HL-60 (cell line): Measurements from ENCODE around the gene SMIM17.

Experiments used
- POLR2AphosphoS5 ChIP-seq: IDR thresholded peaks from 2 replicates; pipeline ENCODE4 v1.6.1; 2012; ENCODE audit warnings: low read depth
- REST ChIP-seq: IDR thresholded peaks from 2 replicates; pipeline ENCODE4 v1.6.1; 2012; ENCODE audit warnings: low read depth; ENCODE audit not compliant: insufficient replicate concordance
- TF ChIP-seq, protein P1 (sequence below): IDR thresholded peaks from one replicate; pipeline ENCODE4 v1.5.1; 2011; ENCODE audit warnings: low read length, control low read depth, inconsistent platforms; ENCODE audit not compliant: insufficient read depth

DNA sequence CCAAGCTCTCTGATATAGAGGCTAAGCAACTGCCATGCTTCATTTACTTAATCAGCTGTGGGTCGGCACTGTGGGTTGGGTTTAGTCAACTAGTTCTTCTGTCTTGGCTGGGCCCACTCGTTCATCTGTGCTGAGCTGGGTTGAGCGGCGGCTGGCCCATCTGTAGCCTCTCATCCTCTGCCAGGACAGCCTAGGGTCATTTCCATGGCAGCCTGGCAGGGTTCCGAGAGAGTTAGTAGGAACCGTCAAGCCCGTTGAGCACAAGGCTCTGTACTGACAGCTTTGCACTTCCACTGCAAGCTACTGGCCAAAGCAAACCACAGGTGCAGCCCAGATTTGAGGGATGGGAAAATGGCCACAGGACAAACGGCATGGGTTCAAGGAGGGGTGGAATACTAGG is 35.2 kb downstream of the SMIM17 start:
- TF ChIP-seq, protein P1, sequence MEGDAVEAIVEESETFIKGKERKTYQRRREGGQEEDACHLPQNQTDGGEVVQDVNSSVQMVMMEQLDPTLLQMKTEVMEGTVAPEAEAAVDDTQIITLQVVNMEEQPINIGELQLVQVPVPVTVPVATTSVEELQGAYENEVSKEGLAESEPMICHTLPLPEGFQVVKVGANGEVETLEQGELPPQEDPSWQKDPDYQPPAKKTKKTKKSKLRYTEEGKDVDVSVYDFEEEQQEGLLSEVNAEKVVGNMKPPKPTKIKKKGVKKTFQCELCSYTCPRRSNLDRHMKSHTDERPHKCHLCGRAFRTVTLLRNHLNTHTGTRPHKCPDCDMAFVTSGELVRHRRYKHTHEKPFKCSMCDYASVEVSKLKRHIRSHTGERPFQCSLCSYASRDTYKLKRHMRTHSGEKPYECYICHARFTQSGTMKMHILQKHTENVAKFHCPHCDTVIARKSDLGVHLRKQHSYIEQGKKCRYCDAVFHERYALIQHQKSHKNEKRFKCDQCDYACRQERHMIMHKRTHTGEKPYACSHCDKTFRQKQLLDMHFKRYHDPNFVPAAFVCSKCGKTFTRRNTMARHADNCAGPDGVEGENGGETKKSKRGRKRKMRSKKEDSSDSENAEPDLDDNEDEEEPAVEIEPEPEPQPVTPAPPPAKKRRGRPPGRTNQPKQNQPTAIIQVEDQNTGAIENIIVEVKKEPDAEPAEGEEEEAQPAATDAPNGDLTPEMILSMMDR, result no peak
- TF ChIP-seq REST, result no peak
- TF ChIP-seq POLR2AphosphoS5, result no peak
